Stimulated activated CD8-positive, alpha-beta memory T cell treated with anti-CD3 and anti-CD28 coated beads, Interleukin-15, amount 100 ng/mL, for 48 hours (primary cell): ENCODE data around the gene ZDHHC21.

ENCODE experiments used
- DNase-seq, 2 donors: peaks; one replicate each; pipeline ENCODE4 v3.0.0-alpha.2; 2020; ENCODE audit warnings: low read depth in 2 of 2

Gene ZDHHC21

DNA sequence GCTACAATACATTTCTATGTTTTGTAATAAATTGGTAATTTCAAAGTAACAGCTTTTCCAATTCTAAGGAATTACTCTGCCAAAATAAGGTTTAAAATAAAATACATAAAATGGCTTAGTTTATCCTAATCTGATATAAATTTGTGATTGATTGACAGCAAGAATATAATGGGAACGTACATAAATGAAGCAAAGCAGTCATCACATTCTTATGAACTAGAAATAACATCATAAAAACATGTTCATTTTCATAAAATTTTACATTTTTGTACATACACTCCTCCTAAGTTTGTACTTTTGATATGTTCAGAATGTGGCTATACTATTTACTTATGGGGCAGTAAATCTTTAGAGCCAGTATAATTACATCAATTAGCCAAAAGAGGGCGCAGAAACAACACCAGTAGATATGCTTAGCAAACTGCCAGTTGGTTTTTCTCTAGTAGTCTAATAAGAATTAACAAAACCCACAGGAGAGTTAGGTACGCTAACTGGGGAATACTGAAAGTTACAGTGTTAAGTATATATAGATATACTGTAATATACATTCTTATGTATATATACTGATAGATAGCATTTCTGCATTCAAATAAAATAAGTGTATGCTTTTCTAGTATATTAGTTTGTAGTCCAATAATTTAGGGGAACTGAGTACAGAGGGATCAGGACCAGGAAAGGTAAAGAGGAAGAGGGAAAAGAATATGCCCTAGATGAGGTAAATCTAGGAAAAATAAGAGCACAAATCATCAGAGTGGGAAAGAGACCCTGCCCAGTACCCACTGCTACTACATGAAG lies 76.8 kb downstream of the ZDHHC21 start:
- DNase-seq: no peak

DNA sequence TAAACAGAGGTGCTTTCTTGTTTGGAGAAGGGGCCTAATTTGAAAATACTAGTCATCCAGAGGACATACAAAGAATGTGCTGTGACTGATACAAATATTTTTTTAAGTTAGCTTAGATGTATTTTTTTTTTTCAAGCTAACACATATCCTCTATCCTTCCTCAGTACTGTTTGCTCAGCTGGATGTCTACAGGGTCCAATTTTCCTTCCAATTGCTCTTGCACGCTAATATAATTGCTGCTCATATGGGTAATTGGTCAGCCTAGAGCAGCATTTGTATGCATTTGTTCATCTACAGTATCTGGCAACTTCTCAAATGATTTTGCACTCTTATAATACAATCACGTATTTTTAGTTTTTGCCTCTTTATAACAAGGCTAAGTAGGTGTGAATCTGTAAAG lies 84.7 kb downstream of the ZDHHC21 start:
- no peak for DNase-seq

- DNase-seq: no peak
Measured at GRCh38 chr9:14597171-14597799, 95.9 kb downstream of the ZDHHC21 start.

GRCh38 chr9:14593406-14593805 lies 99.8 kb downstream of the ZDHHC21 start:
- DNase-seq: no peak

- no peak for DNase-seq
Measured at GRCh38 chr9:14591411-14591810, 101.8 kb downstream of the ZDHHC21 start.

DNA sequence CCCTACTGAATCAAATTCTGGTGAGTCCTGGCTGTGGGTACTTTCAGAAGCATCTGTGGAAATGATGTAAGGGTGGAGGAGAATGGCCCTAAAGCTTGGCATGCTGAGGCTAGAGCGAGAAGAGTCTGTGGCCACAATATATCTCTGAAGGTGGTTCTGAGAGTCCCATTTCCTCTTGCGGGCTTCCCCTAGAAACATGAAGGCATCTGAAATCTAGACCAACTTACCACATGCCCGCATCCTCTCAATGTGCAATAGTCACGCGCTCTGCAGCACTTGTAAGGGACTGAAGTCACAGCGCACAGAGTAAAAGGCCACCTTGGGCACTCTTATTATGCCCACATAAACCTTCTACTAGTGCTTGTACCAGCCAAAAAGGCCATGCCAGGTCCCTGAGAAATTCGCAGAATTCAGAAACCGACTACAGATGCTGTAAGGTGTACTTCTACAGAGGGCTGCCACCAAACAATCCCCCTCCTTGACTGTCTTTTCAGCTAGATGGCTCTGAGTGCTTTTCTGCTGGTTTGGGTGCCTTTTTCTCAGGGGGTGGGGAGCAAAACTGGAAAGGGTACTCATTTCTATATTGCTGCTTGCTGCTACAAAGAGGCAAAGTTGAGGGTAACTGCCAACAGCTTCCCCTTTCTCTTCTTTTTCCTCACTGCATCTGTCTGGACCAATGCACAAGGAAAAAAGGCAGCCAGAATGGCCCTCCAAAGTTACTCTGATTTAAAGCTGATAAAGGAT lies 107.3 kb downstream of the ZDHHC21 start:
- DNase-seq: peak; percentile 12 to 15

DNA sequence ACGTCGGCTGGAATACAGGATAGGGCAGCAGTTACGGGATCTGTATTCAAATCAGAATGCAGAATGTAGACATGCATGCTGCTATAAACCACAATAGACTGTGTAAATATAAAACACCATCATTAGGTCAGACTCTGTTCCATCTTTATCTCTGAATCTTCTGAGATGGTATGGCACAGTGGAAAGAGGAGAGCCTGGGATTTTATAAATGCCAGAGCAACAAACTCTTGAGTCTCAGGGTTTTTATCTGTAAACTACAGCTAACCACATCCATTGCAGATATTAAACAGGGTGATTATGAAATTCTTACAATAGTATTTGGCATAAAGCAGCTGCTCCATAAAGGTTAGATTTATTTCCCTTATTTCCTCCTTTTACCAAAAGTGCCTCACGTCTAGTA lies 108.7 kb downstream of the ZDHHC21 start:
- DNase-seq: no peak

- DNase-seq: no peak
Measured at GRCh38 chr9:14578030-14578429, 115.2 kb downstream of the ZDHHC21 start.

GRCh38 chr9:14574173-14574572 lies 119.1 kb downstream of the ZDHHC21 start:
- no peak for DNase-seq

- no peak for DNase-seq
Measured at GRCh38 chr9:14573319-14573718, 119.9 kb downstream of the ZDHHC21 start.

DNA sequence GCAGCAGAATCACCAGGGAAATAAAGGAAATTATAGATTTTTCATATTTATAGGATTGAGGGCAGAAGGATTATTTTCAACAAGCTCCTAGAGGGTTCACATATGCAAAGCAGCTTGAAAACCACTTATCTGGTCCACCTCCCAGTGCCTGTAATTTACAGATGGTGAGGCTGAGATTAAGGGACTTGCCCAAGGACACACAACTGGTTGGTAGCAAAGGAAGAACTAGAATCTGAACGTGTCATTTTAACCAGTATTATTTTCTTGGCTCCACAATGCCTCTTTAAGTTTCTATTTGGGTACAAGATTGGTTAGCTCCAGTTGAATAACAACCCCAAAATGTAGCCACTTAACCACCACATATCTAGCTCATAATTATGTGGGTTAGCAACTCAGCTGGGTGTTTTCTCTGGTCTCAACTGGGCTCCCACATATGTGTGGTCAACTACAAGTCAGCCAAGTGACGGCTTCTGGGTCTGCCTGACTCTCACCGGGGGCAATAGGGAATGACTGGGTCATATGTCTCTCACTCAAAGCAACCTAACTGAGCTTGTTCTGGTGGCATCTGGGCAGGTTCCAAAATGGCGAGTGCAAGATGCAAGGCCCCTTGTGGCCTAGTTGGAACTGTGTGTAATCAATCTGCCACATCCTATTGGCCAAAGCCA lies 127.7 kb downstream of the ZDHHC21 start:
- DNase-seq: no peak

DNA sequence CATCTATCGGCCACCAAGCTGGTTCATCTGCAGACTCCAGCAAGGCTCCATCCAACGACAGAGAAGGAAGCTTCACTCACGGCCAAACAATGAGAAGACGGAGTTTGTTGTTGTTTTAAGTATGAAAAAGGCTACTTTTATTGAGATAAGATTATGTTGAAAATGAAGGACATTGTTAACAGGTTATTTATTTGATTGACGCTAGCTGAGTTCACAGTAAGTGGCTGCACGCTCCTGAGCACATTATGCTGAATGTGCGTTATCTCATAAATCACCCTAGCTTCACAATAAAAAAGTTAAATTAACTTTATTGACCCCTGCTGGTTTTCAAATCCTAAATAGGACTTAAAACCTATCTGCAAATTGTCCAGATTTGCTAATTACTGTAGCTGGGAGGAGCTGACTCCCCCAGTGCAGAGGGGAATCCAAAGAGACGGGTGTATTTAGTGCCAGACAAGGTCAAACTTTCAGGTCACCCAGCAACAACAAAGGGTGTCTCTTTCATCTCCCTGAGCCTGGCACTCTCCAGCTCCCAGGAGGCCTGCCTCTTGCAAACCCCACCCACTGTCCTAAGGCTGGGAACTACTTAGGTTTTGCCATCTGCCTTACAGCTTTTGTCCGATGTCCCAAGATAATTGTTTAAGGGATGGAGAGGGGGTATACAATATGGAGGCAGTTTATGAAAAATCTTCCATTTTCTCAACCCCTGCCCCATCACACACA lies 129.2 kb downstream of the ZDHHC21 start:
- no peak for DNase-seq

GRCh38 chr9:14561929-14562405 lies 131.3 kb downstream of the ZDHHC21 start:
- DNase-seq: no peak
